H9 (cell line): Measurements from ENCODE around the gene CRK. TPM values are rescaled to one million over a fixed set of nuclear protein-coding genes. Genes with fewer than 3 reads are reported as not detected.

ENCODE experiments used
- DNase-seq: peaks from one replicate; pipeline ENCODE4 v3.0.0-alpha.2; 2017
- H2AFZ ChIP-seq: one replicate; pipeline ENCODE4 v1.6.1; 2013; ENCODE audit warnings: mild to moderate bottlenecking, low read length, control low read depth, moderate library complexity
- H2AK5ac ChIP-seq: 2 replicates; pipeline ENCODE4 v1.6.1; 2013; ENCODE audit warnings: low read length, control low read depth, mixed read lengths; ENCODE audit not compliant: insufficient read length
- H2BK120ac ChIP-seq: one replicate; pipeline ENCODE4 v1.6.1; 2013; ENCODE audit warnings: low read depth, mild to moderate bottlenecking, low read length, control low read depth, inconsistent platforms; ENCODE audit not compliant: poor library complexity, severe bottlenecking
- H2BK12ac ChIP-seq: 2 replicates; pipeline ENCODE4 v1.6.1; 2013; ENCODE audit warnings: low read length, control low read depth, mixed read lengths, low read depth; ENCODE audit not compliant: insufficient read length
- H2BK15ac ChIP-seq: 2 replicates; pipeline ENCODE4 v1.6.1; 2013; ENCODE audit warnings: low read depth, low read length, control low read depth
- H2BK20ac ChIP-seq: one replicate; pipeline ENCODE4 v1.6.1; 2013; ENCODE audit warnings: low read depth, mild to moderate bottlenecking, low read length, control low read depth, inconsistent platforms; ENCODE audit not compliant: poor library complexity, severe bottlenecking
- H2BK5ac ChIP-seq: 2 replicates; pipeline ENCODE4 v1.6.1; 2013; ENCODE audit warnings: low read length, control low read depth, mixed read lengths; ENCODE audit not compliant: insufficient read length
- H3K14ac ChIP-seq: 2 replicates; pipeline ENCODE4 v1.6.1; 2013; ENCODE audit warnings: low read length, control low read depth; ENCODE audit not compliant: insufficient read depth
- H3K18ac ChIP-seq: 2 replicates; pipeline ENCODE4 v1.6.1; 2013; ENCODE audit warnings: low read depth, mild to moderate bottlenecking, mixed read lengths, low read length, control low read depth; ENCODE audit not compliant: insufficient read length
- H3K23ac ChIP-seq: 2 replicates; pipeline ENCODE4 v1.6.1; 2013; ENCODE audit warnings: low read length, control low read depth, mixed read lengths, low read depth; ENCODE audit not compliant: insufficient read length
- H3K23me2 ChIP-seq: 2 replicates; pipeline ENCODE4 v1.6.1; 2013; ENCODE audit warnings: low read depth, mild to moderate bottlenecking, mixed read lengths, low read length, control low read depth; ENCODE audit not compliant: insufficient read length, poor library complexity, severe bottlenecking
- H3K27ac ChIP-seq: 2 replicates; pipeline ENCODE4 v1.5.1; 2013; ENCODE audit warnings: low read length, control low read depth, mixed read lengths, low read depth; ENCODE audit not compliant: insufficient read length
- H3K27me3 ChIP-seq: 2 replicates; pipeline ENCODE4 v1.6.1; 2013; ENCODE audit warnings: low read length, control low read depth, inconsistent platforms; ENCODE audit not compliant: insufficient read depth
- H3K4ac ChIP-seq: 2 replicates; pipeline ENCODE4 v1.6.1; 2013; ENCODE audit warnings: low read depth, mild to moderate bottlenecking, control low read depth, inconsistent platforms, low read length, moderate library complexity
- H3K4me1 ChIP-seq: 2 replicates; pipeline ENCODE4 v1.6.1; 2013; ENCODE audit warnings: low read length, control low read depth, inconsistent platforms; ENCODE audit not compliant: insufficient read depth
- H3K4me2 ChIP-seq: 2 replicates; pipeline ENCODE4 v1.6.1; 2013; ENCODE audit warnings: low read length, control low read depth, mixed read lengths; ENCODE audit not compliant: insufficient read length, insufficient read depth
- H3K56ac ChIP-seq: 2 replicates; pipeline ENCODE4 v1.6.1; 2013; ENCODE audit warnings: low read depth, mild to moderate bottlenecking, mixed read lengths, low read length, control low read depth; ENCODE audit not compliant: insufficient read length
- H3K79me1 ChIP-seq: 2 replicates; pipeline ENCODE4 v1.6.1; 2013; ENCODE audit warnings: low read depth, mild to moderate bottlenecking, moderate library complexity, low read length, control low read depth, inconsistent platforms; ENCODE audit not compliant: insufficient read depth, poor library complexity, severe bottlenecking
- H3K79me2 ChIP-seq: 2 replicates; pipeline ENCODE4 v1.6.1; 2013; ENCODE audit warnings: low read length, control low read depth, inconsistent platforms; ENCODE audit not compliant: insufficient read depth
- H3K9ac ChIP-seq: 2 replicates; pipeline ENCODE4 v1.6.1; 2013; ENCODE audit warnings: low read length, control low read depth, mixed read lengths; ENCODE audit not compliant: insufficient read length; ENCODE audit errors: extremely low read depth
- H3K9me3 ChIP-seq: one replicate; pipeline ENCODE4 v1.6.1; 2013; ENCODE audit warnings: low read depth, low read length, inconsistent platforms; ENCODE audit not compliant: control insufficient read depth
- H3T11ph ChIP-seq: one replicate; pipeline ENCODE4 v1.6.1; 2013; ENCODE audit warnings: mild to moderate bottlenecking, low read length, control low read depth, inconsistent platforms
- H4K20me1 ChIP-seq: one replicate; pipeline ENCODE4 v1.6.1; 2013; ENCODE audit not compliant: control insufficient read depth, insufficient read length, insufficient read depth
- H4K5ac ChIP-seq: 2 replicates; pipeline ENCODE4 v1.6.1; 2013; ENCODE audit warnings: low read depth, mild to moderate bottlenecking, mixed read lengths, low read length, control low read depth; ENCODE audit not compliant: insufficient read length
- H4K8ac ChIP-seq: replicated peaks from 2 replicates; pipeline ENCODE4 v1.6.1; 2013; ENCODE audit warnings: low read length, control low read depth, mixed read lengths, low read depth; ENCODE audit not compliant: insufficient read length
- H4K91ac ChIP-seq: 2 replicates; pipeline ENCODE4 v1.6.1; 2013; ENCODE audit warnings: low read depth, mild to moderate bottlenecking, moderate library complexity, mixed read lengths, low read length, control low read depth; ENCODE audit not compliant: insufficient read length
- H3K27ac Mint-ChIP-seq, 3 experiments: 2 replicates in 2 of 3; 3 replicates in 1 of 3; pipeline ENCODE4 v1.8.0; 2020 to 2021; ENCODE audit warnings: mixed read lengths in 3 of 3, mild to moderate bottlenecking in 1 of 3, moderate library complexity in 1 of 3
- H3K27me3 Mint-ChIP-seq: 2 replicates; pipeline ENCODE4 v1.8.0; 2021; ENCODE audit warnings: low read depth, mild to moderate bottlenecking, moderate library complexity, mixed read lengths
- H3K36me3 Mint-ChIP-seq, 3 experiments: 2 replicates in 2 of 3; 3 replicates in 1 of 3; pipeline ENCODE4 v1.8.0; 2020 to 2021; ENCODE audit warnings: low read depth in 3 of 3, mixed read lengths in 3 of 3; ENCODE audit not compliant: insufficient read depth in 1 of 3
- H3K4me1 Mint-ChIP-seq, 2 experiments: 2 replicates each; pipeline ENCODE4 v1.8.0; 2020; ENCODE audit warnings: mixed read lengths in 2 of 2
- H3K4me3 Mint-ChIP-seq, 2 experiments: 2 replicates in 1 of 2; 3 replicates in 1 of 2; pipeline ENCODE4 v1.8.0; 2020 to 2021; ENCODE audit warnings: mild to moderate bottlenecking in 2 of 2, mixed read lengths in 2 of 2, moderate library complexity in 1 of 2
- H3K9me3 Mint-ChIP-seq, 2 experiments: 2 replicates in 1 of 2; 3 replicates in 1 of 2; pipeline ENCODE4 v1.8.0; 2020; ENCODE audit warnings: mild to moderate bottlenecking in 2 of 2, mixed read lengths in 2 of 2, moderate library complexity in 1 of 2
- CTCF ChIP-seq: fragments of 200-600 bp; sonication (generic); conservative IDR thresholded peaks from 3 replicates; pipeline ENCODE4 v1.8.0; 2021; ENCODE audit warnings: antibody characterized with exemption, mild to moderate bottlenecking
- WGBS: extraction: QIAGEN DNeasy Blood & Tissue Kit; methylation state at CpG from one replicate; pipeline ENCODE4 v1.1.7; 2013; ENCODE audit warnings: missing lambda C conversion rate, low lambda C conversion rate, mixed read lengths; ENCODE audit not compliant: insufficient read length; ENCODE audit errors: extremely low coverage; 5-methylcytosine and 5-hydroxymethylcytosine counted together
- total RNA-seq: library from RNA; stranded (reverse); gene quantifications from 2 replicates; pipeline ENCODE4 v1.2.1, GENCODE V29; 2021

CRK gene
- total RNA-seq, 1 experiment from 2014 or later, result 58.9 TPM

- Histone ChIP-seq H4K8ac (no peak overlapping the region), H2BK20ac (no peak overlapping the region), H3K18ac (no peak overlapping the region), H3T11ph (no peak overlapping the region), H3K4me1 (no peaks in the 10 kb centered on the region), H2BK15ac (no peak overlapping the region), H3K23ac (no peak overlapping the region), H2BK5ac (no peak overlapping the region), H2BK12ac (no peak overlapping the region), H2BK120ac (no peak overlapping the region), H3K79me1 (no peaks in the 10 kb centered on the region), H4K5ac (no peak overlapping the region), H4K91ac (no peak overlapping the region), H3K27me3 (no peaks in the 10 kb centered on the region), H3K23me2 (no peaks in the 10 kb centered on the region), H3K9ac (no peak overlapping the region), H3K27ac (no peak overlapping the region), H2AK5ac (no peak overlapping the region), H2AFZ (no peak overlapping the region), H3K14ac (no peak overlapping the region), H3K79me2 (no peaks in the 10 kb centered on the region), H3K9me3 (no peaks in the 10 kb centered on the region), H3K56ac (no peak overlapping the region), H4K20me1 (no peaks in the 10 kb centered on the region), H3K4ac (no peak overlapping the region), H3K4me2 (no peak overlapping the region)
- Mint-ChIP-seq H3K4me3 (no peak overlapping the region), H3K36me3 (peaks cover 10 to 65% (median 23%) of the 10 kb centered on the region in 3 experiments; a peak in 6 of 7 replicates), H3K9me3 (no peaks in the 10 kb centered on the region), H3K27me3 (no peaks in the 10 kb centered on the region), H3K4me1 (peaks cover 0 to 23% of the 10 kb centered on the region in 2 experiments; a peak in 2 of 4 replicates), H3K27ac (no peak overlapping the region; a peak in 1 of 7 replicates)
- no peak for DNase-seq
- WGBS, result no CpG with 5 or more reads among the region's 33 CpGs
- no peak for TF ChIP-seq CTCF
Observed at GRCh38 chr17:1470071-1470754, 14.2 kb upstream of the CRK start.
